Measurements from ENCODE around the gene RPL27.
"Not testable (repeated sequence)": the region's sequence is repeated elsewhere in the genome, so short reads cannot be mapped to it uniquely, and the experiment has no call there.

Gene RPL27

GRCh38 chr17:42997984-42998938, at the start of gene RPL27:
TSS of gene RPL27 (plus strand) at chr17:42998419. CDS start at chr17:42998751, 332 bp downstream.
- peak; percentile 100 for DNase-seq

GRCh38 chr17:42950044-42950783, 48.0 kb upstream of the RPL27 start:
- no peak for DNase-seq

DNA sequence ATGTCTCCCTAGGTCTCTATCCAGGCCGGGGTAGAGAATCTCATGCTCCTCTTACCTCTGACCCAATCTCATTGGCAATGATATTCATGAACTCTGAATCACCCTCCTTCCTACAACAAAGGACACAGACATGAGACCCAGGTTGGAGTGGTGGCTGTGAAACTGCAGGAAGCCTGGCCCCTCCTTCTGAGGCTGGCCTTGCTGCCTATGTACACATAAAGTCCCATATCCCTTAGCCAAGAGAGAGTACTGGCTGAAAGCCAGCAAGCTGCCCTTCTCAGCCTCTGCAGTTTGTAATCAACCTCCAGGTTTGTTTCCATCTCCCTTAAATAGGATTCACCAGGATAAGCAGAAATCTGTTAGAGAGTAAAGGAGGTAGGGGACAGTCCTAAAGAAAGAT, 44.5 kb upstream of the RPL27 start:
- no peak for DNase-seq

DNA sequence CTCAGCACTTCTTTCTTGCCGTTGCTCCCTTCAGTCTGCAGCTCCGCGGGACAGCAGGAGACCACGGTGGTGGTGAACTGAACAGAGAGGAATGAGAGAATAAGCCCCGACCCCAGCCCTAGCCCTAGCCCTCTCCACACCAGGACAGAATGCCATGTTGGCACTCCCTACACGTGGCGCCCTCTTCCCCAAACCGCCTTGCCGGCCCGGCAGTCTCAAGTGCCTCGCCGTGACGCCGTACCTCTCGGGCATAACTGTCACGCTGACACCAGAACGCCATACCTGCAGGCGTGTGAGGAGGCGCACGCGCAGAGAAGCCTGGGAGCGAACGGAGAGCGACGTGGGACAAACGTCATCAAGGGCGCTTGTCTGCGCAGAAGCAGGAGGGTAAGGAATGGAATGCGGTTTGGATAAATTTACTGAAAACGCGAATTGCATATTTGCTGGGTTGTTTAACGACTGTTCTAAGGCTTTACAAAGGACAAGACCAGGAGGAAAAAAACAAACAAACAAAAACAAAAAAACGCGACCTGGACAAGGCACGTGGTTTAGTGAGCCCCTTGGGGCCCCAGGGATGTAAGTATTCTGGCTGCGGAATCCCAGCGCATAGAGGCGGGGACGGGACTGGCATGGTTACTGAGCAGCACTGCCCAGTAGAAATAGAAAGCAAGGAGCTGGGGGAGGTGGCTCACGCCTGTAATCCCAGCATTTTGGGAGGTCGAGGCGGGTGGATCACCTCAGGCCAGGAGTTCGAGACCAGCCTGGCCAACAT, 33.9 kb upstream of the RPL27 start, which contains the start of gene AARSD1:
AARSD1 (minus strand) TSS at position 294 of the 772 bp plus-strand sequence; CDS start at position 280, 14 bp downstream.
- peak; percentile 94 for DNase-seq

GRCh38 chr17:42967925-42968324, 30.3 kb upstream of the RPL27 start:
- no peak for DNase-seq

DNA sequence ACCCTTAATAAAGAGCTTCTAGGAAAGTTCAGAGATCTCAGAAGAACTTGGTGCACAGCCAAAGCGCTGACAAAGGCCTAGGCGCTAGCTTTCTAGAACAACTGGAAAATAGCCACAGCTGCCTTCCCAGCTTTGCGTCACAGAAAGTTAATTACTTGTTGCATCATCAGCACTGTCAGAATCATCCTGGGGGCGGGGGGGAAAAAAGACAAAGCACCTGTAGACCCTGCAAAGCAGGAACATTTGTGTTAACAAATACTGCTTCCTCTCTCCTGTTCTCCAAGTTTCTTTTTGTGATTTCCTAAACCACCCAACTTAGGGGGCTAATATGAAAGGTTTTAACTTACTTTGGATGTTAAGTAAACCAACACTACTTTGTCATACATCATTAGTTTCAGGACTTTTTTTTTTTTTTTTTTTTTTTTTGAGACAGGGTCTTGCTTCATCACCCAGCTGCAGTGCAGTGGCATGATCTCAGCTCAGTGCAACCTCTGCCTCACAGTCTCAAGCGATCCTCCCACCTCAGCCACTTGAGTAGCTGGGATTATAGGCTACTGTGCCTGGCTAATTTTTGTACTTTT, 29.1 kb upstream of the RPL27 start:
- DNase-seq: peak; percentile 63

GRCh38 chr17:42971589-42971988, 26.6 kb upstream of the RPL27 start:
- DNase-seq: no peak

GRCh38 chr17:42973323-42973722, 24.9 kb upstream of the RPL27 start:
- not testable (repeated sequence) for DNase-seq

DNA sequence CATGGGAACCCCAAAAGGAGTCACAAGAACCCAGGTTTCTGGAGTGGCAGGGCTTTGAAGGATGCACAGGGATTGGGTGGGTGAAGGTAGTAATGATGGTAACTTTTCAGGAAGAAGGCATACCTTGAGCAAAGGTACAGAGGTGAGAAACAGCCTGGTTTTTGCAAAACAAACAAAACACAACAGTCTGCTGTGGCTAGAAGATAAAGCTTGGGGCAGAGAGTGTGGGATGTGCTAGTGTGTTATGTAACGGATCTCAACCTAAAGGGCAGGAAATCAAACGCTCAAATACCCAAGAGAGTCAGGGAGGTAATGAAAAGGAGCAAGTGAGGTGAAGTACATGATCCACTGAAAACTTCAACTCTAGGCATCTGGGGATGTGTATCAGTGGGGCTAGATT, 23.0 kb upstream of the RPL27 start:
- no peak for DNase-seq

DNA sequence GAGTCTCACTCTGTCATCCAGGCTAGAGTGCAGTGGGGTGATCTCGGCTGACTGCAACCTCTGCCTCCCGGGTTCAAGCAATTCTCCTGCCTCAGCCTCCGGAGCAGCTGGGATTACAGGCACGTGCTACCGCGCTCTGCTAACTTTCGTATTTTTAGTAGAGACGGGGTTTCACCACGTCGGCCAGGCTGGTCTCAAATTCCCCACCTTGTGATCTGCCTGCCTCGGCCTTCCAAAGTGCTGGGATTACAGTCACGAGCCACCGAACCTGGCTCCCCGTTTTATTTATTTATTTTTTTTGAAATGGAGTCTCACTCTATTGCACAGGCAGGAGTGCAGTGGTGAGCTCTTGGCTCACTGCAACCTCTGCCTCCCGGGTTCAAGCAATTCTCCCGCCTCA, 22.5 kb upstream of the RPL27 start:
- not testable (repeated sequence) for DNase-seq

DNA sequence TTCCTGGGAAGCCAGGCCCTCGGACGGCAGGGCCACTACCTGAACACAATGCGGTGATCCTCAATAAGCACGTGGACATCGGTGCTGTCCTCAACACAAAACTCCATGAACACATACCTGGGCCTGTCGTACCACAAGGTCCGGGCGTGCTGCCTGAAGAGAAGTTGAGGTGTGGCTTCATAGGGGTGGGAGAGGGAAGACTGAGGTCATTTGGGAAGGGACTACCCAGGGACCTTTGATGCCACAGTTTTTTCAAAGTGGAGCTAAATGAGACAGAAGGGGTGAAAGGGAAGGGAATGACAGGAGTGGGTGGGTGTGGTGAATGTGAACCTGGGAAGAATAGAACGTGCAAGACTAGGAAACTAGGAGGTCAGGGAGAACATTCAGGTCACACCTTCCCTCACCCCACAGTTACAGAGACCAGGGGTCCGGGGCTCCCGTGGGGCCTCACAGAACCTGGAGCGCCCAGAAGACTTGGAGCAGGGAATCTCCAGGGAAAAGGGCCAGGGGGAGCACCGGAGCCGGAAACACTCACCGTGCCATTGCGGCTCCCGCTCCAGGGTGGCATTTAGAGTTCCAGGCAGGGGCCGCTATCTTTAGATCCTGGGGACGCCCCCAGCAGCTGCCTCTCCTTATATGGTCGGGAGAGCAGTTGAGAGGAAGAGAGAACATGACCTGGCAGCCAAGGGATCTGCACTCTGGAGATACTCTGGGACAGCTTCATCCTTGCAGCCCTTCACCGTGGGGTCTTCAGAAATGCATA, 18.5 kb upstream of the RPL27 start, which contains the start of gene PTGES3L:
PTGES3L (minus strand) TSS at position 570 of the 763 bp plus-strand sequence; CDS start at position 543, 27 bp downstream.
- peak; percentile 80 for DNase-seq

GRCh38 chr17:42980274-42980765, 17.9 kb upstream of the RPL27 start, which contains the start of gene RUNDC1:
TSS of gene RUNDC1 (plus strand) at chr17:42980565. CDS start at chr17:42980577, 12 bp downstream.
- peak; percentile 88 for DNase-seq

DNA sequence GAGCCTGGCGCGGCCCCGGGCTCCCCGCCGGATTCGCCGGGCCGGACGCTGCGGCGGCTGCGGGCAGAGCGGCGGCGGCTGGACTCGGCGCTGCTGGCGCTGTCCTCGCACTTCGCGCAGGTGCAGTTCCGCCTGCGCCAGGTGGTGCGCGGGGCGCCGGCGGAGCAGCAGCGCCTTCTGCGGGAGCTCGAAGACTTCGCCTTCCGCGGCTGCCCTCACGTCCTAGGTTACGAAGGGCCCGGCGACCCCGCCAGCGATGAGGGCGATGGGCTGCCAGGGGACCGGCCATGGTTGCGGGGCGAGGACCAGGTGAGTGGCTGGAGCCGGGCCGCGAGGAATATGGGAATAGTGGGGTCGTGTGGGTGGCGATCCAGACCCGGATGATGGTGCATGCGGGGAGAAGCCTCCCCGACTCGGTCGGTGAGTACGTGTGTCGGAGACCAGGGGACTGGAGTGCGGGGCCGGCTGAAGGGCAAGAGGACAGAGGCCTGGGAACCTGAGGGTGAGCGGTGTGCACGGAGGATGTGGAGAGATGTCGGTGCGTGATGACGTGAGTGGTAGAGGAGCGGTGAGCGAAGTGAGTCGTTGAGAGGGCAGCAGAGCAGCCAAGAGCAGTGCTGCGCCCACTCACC, 17.3 kb upstream of the RPL27 start:
- peak; percentile 59 for DNase-seq

- no peak for DNase-seq
These were observed 16.0 kb upstream of the RPL27 start for GRCh38 chr17:42982266-42982665.

- DNase-seq: peak; percentile 80
These were observed 13.0 kb upstream of the RPL27 start for GRCh38 chr17:42985225-42985624.

DNA sequence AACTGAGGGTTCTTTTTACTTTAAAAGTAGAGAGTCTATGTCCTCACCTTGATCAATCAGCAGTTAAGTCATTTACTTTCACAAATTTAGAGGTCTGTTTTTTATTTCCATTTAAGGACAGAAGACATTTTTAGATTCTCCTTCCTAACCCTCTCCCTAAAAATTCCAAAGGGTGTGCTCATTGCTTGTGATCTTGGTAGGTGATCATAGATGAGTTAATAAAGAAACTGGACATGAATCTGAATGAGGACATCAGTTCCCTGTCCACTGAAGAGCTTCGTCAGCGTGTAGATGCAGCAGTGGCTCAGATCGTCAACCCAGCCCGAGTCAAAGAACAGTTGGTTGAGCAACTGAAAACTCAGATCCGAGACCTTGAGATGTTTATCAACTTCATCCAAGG, 9.1 kb upstream of the RPL27 start:
- no peak for DNase-seq

GRCh38 chr17:42989726-42990652, 8.2 kb upstream of the RPL27 start:
- DNase-seq: no peak

- DNase-seq: no peak
These were observed 6.7 kb upstream of the RPL27 start for GRCh38 chr17:42991471-42991870.

DNA sequence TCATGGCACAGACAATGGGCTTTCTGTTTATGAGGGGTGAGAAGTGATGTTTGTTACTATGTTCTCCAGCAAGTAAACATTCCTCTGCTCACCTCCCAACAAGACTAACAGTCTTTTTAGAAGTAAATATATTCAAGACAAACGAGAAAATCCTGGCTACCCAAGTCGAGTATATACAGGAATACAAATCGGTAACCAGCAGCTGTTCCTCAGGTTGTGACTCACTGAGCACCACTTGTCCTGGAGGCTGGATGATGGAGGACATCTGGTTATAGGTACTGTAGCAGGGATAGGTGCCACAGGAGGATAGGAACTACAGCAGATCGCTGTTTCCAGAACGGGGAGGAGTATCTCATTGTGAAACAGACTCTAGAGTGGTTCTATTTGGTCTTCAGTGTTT, 5.3 kb upstream of the RPL27 start:
- DNase-seq: no peak

DNA sequence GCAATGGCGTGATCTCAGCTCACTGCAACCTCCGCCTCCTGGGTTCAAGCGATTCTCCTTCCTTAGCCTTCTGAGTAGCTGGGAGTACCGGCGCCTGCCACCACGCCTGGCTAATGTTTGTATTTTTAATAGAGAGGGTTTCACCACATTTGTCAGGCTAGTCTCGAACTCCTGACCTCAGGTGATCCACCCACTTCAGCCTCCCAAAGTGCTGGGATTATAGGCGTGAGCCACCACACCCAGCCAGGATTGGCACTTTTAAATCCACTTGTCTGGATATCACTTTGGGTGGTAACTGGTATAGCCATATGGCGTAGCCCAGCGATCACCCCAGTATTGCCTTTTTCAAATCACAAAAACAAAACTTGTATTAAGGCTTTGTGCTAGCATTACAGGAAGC, 4.3 kb upstream of the RPL27 start:
- not testable (repeated sequence) for DNase-seq
